NCI-H345 treated with DMSO at 0.1 percent for 48 hours (cell line): Measurements from ENCODE around the gene KCTD13.
"Not testable (repeated sequence)": the region's sequence is repeated elsewhere in the genome, so short reads cannot be mapped to it uniquely, and the experiment has no call there.

ENCODE experiments used
- DNase-seq: peaks from one replicate; lab custom pipeline; 2025; ENCODE audit not compliant: unreplicated experiment; lab: John Stamatoyannopoulos, UW

The KCTD13 gene, protein sequence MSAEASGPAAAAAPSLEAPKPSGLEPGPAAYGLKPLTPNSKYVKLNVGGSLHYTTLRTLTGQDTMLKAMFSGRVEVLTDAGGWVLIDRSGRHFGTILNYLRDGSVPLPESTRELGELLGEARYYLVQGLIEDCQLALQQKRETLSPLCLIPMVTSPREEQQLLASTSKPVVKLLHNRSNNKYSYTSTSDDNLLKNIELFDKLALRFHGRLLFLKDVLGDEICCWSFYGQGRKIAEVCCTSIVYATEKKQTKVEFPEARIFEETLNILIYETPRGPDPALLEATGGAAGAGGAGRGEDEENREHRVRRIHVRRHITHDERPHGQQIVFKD

DNA sequence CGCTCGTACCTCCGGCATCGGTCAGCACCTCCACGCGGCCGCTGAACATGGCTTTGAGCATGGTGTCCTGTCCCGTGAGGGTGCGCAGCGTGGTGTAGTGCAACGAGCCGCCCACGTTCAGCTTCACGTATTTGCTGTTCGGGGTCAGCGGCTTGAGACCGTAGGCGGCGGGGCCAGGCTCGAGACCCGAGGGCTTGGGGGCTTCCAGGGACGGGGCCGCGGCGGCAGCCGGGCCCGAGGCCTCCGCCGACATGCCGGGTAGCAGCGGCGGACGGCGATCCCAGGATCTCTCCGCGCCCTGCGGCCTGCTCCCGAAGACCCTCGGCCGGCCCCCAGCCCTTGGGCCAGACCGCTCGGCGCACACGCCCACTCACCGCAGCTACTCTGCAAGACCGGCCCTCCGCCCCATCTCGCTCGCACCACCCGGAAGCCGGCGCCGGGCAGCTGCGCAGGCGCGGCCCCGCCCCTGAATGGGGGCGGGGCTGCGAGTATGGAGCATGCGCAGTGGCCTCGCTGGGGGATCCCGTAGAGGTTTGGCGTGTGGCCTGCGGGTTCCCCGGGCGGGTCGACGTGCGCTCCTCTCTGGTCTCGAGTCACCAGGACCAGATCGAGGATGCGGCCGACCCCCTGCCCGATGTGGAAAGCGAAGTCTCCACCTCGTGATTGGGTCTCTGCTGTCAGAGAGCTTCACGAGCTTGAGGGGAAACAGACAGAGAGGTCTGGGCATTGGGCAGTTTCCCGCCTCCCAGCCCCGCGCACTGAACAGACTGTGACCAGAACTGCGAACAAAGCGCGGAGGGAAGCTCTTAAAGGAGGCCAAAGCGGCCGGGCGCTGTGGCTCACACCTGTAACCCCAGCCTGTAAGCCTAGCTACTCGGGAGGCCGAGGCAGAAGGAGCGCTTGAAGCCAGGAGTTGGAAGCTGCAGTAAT is at the start of gene KCTD13:
Gene KCTD13, minus strand, starts transcription at position 446 of the 930 bp plus-strand sequence. Its CDS starts 193 bp downstream, at position 253.
- DNase-seq: peak; percentile 88

DNA sequence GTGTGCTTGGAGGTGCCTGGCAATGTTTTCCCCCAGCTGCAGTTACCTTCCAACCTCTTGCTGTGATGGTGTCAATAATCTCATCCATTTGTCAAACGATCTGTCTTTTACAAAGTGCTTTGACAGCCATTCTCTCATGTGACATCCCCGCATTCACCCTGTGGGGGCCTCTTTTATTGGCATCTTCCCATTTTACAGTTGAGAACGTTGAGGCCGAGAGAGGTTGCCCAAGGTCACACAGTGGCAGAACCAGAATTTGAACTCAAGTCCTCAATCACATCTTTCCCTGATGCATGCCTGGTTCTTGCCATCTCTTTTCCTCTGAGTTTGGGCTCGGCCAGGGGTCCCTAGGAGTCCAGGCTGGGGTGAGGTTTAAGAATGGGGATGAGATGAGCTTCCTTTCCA is 49.1 kb upstream of the KCTD13 start:
- no peak for DNase-seq

DNA sequence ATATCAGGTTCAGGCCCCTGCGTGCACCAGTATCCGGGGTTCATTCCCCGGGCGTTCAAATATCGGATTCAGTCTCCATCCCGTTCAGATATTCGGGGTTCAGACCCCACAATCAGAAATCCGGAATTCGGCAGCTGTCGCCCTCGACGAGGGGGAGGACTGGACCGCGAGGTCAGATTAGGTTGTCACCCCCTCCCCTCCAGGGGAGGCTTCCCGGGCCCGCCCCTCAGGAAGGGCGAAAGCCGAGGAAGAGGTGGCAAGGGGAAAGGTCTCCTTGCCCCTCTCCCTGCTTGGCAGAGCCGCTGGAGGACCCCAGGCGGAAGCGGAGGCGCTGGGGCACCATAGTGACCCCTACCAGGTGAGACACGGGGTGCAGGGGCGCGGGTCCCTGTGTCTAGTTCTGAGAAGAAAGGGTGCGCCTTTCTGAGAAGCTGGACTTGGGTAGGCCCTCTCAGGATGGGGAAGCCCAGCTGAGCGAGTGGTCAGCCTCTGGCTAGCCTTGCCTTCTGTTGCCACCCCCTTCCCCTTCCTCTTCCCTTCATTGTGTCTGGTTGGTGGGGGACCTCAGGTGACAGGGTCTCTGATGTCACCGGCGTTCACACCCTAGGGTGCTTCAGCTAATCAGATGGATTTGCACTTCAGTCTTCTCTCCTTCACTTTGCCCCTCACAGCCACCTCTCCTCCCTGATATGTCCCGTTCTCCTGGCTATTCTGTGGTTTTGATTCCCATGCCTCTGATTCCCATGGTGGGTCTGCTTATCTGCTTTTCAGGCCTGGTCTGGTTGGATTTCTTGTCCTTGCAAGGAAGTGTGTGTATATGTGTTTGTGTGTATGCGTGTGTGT is 48.5 kb upstream of the KCTD13 start:
- DNase-seq: no peak

GRCh38 chr16:29973384-29974246 is 47.6 kb upstream of the KCTD13 start, which contains the start of gene TAOK2:
Gene TAOK2, plus strand, starts transcription at chr16:29973868. Its CDS starts 3,905 bp downstream, at chr16:29977773.
- DNase-seq: peak; percentile 99

GRCh38 chr16:29972992-29973383 is 47.0 kb upstream of the KCTD13 start:
- no peak for DNase-seq

DNA sequence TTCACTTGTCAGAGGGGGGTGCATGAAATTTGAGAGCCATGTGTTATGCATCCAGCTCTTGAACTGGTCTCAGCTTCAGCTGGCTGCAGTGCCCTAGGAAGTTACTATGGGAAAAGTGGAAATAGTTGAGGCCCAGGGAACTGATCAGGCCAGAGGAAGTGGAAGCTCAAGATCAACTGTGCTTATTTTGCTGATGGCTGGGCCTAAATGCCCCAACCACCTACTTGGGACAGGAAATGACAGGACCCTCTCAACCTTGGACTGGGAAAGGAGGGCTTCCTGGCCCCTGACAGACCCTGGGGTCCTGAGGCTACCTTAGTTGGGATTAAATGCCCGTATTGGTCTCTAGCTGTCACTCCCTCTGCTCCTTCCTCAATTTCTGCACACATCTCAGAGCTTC is 46.5 kb upstream of the KCTD13 start:
- DNase-seq: no peak

- no peak for DNase-seq
Observed at GRCh38 chr16:29971304-29971703, 45.3 kb upstream of the KCTD13 start.

GRCh38 chr16:29968205-29968604 is 42.2 kb upstream of the KCTD13 start:
- no peak for DNase-seq

- DNase-seq: no peak
Observed at GRCh38 chr16:29963021-29963743, 37.2 kb upstream of the KCTD13 start.

DNA sequence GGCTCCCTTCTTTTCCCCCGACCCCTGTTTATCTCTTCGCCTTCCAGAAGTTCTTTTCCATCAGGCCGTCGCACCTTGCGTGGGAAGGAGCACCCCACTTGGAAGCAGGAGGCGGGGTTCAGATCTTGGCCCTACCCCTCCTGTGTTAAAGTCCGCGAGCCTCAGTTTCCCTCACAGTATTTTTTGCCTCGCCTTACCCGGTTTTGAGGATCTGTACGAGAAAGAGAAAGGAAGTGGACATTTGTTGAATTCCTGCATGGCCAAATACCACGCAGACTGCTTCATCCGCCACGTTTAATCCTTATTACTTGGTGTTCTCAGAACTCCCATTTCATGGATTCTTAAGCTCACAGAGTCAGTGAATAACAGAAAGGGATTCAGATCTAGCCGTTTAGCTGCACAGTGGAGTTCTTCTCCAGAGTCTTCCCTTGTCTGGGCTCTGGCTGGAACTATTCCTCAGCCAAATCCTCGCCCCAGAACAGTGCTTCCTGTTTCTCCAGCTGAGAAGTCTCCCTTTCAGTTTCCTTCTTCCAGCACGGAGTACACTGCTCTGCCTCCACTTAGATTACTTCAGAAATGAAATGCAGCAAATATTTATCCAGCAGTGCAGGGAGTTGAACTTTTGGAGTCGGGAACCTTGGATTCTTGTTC is 36.4 kb upstream of the KCTD13 start:
- no peak for DNase-seq

DNA sequence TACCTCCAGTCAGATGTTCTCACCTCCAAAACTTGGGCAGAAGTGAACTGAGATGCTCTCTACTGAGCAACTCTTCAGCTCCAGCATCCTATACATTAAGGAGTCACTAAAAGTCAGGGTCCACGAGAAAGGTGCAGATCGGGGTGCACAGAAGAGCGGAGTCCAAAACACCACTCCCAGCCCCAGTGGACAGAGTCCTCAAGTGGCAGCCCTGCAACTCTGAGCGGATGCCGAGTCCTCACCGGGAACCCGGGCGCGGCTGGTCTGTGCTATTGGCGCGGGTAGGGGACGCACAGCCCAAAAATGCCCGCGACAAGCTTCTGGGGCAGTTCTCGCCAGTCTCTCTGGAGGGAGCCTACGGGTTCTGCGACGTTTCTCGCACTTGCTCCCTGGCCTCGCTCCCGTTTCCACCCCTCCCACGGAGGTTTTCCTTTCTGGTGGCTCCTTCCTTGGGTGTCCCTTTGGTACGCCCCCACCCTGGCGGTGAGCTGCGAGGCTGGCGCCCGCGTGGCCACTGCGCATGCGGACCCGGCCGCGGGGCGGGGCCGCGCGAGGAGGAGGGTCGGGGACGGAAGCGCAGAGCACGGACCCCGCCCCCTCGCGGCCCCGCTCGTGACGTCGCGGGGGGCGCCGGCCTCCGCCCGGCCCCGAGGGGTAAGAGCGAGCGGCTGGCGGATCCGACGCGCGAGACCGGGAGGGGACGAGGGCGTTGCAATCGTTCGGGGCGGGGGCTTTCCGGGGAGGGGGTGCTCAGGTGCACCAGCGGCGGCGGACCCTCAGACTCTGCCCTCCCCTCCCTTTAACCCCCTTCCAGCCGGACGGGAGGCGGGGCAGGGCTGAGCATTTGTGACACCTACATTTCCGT is 35.7 kb upstream of the KCTD13 start, which contains the start of gene TMEM219:
Gene TMEM219, plus strand, starts transcription at position 601 of the 865 bp plus-strand sequence. CDS start 1,065 bp downstream, outside the sequence.
- peak; percentile 91 for DNase-seq

DNA sequence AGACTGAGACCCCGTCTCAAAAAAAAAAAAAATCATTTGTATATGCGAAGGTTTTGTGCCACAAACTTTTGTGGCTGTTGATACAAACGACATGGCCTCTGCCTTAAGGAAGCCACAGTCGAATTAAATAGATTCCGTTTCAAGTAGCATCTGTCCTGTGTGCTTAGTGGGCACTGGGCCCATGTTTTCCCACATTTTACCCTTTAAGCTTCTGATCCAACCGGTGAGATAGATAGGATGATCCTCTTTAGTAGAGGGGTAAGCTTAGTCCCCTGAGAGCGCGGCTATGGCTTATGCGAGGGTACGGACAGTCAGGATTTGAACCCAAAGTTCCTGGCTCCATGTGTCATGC is 35.1 kb upstream of the KCTD13 start:
- DNase-seq: no peak

DNA sequence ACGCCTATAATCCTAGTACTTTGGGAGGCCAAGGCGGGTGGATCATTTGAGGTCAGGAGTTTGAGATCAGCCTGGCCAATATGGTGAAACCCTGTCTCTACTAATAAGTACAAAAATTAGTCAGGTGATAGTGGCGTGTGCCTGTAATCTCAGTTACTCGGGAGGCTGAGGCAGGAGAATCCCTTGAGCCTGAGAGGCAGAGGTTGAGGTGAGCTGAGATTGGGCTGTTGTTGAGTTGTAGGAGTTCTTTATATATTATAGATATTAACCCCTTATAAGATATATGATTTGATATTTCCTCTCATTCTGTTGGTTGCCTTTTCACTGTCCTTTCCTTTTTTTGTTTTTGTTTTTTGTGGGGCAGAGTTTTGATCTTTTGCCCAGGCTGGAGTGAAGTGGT is 33.8 kb upstream of the KCTD13 start:
- not testable (repeated sequence) for DNase-seq

DNA sequence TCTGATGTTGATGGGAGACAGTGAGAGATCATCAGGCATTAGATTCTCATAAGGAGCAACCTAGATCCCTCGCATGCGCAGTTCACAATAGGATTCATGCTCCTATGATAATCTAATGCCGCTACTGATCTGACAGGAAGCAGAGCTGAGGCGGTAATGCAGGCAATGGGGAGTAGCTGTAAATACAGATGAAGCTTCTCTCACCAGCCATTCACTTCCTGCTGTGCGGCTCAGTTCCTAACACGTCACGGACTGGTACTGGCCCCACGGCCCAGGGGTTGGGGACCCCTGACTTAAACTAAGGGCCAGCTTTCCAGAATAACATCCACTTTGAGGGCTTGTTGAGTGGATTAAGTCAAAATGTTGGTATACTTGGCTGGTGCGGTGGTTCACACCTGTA is 33.3 kb upstream of the KCTD13 start:
- no peak for DNase-seq

DNA sequence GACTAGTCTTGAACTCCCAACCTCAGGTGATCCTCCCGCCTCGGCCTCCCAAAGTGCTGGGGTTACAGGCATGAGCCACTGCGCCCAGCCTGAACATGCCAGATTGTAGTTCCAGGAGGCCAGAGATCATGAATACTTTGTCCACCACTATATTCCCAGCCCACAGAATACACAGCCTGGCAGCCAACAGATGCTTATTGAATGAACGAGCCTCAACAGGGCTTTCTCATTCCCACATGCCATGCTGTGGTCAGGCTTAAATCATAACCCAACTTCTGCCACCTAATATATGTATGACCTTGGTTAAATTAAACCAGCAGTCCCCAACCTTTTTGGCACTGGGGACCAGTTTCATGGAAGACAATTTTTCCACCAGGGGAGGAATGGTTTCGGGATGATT is 32.7 kb upstream of the KCTD13 start:
- DNase-seq: no peak

GRCh38 chr16:29951625-29952365 is 25.8 kb upstream of the KCTD13 start:
- no peak for DNase-seq

GRCh38 chr16:29950806-29951461 is 24.9 kb upstream of the KCTD13 start:
- DNase-seq: no peak
